Astrocyte (in vitro differentiated cells and primary cell): ENCODE results near the gene F8A1. TPM values are rescaled to one million over a fixed set of nuclear protein-coding genes. Genes with fewer than 3 reads are reported as not detected.

ENCODE experiments used
- microRNA-seq: library from miRNA; unstranded; fragments of <30 nt; microRNA quantifications from one replicate; pipeline ENCODE4 v1.2.0, GENCODE V29; 2020
- total RNA-seq: library from RNA; stranded (reverse); gene quantifications from 2 replicates; pipeline ENCODE4 v1.2.1, GENCODE V29; 2021

Gene F8A1
- total RNA-seq, 1 donor from 2014 or later, result 24.8 TPM

Small RNAs within 50 kb of the gene (microRNA-seq; reads per million reads assigned to microRNA genes)
- not detected for gene MIR1184-1

Other genes starting within 250 kb of the F8A1 start
- gene CTAG2, start 232.8 kb upstream of the F8A1 start, total RNA-seq, result not detected in 2 replicates
- gene GAB3, start 135.3 kb upstream of the F8A1 start, total RNA-seq, result 1.7 TPM in 2 replicates
- gene DKC1, start 123.5 kb upstream of the F8A1 start, total RNA-seq, result 52.0 and 60.5 TPM in 2 replicates
- 8.3 and 9.0 TPM in 2 replicates for gene MPP1, start 80.9 kb upstream of the F8A1 start, total RNA-seq
- gene SMIM9, start 51.7 kb upstream of the F8A1 start, total RNA-seq, result not detected in 2 replicates
- 2.5 TPM in 2 replicates for gene F8, start 136.4 kb downstream of the F8A1 start, total RNA-seq
- gene FUNDC2, start 140.5 kb downstream of the F8A1 start, total RNA-seq, result 45.8 and 49.5 TPM in 2 replicates
- gene CMC4, start 184.8 kb downstream of the F8A1 start, total RNA-seq, result 5.2 TPM in 2 replicates
- gene MTCP1, start 184.8 kb downstream of the F8A1 start, total RNA-seq, result 8.9 and 9.1 TPM in 2 replicates
- gene BRCC3, start 185.2 kb downstream of the F8A1 start, total RNA-seq, result 21.8 TPM in 2 replicates